ENCODE data around the gene GPR3. TPM values are rescaled to one million over a fixed set of nuclear protein-coding genes. Genes with fewer than 3 reads are reported as not detected.

Gene GPR3
- total and polyA plus RNA-seq, 2 donors (not counting 3 experiments of a cell fraction or from before 2014, with no cell fraction given) = 1.8 TPM

DNA sequence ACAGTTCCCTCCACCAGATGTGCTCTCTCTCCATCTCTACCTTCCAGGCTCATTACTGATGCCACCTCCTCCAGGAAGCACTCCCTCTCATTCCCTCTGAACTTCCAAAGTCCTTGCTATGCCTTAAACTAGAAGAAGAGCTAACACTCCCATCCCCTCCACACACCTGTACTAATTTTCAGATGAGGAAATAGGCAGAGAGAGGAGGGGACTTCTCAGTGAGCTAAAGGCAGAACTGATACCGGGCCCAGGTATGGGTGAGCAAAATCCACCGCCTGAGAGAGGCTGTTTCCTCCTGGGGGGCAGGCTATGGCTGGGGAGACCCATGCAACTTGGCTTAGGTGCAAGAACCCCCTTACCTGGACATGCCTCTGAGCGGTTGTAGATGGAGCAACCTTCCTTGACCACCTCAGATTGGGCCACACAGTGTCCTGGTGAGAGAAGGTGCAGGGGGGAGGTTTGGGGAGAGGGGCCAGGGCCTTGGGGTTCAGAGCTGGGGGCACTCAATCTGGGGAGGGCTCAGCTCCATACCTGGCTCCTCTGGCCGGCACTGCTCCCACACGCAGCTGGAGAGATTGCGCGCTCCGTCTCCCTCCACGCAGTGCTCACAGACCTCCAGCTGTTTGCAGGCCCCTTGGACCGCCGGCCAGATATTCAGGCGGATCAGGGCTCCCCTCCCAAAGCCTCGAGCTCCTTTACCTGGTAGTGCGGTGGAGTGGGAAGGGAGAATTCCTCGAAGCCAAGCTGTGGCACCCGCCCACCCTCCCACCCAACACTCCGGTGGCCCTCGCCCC, 10.3 kb upstream of the GPR3 start:
- Histone ChIP-seq H3K27me3 (ENCODE audit: control insufficient read depth in 2 of 2, insufficient read depth in 2 of 2, low read length in 2 of 2) (peaks cover 0 to 3% of the 10 kb centered on the region in 2 experiments), H3K4me2 (ENCODE audit: insufficient read depth, low read length) (no peak overlapping the region), H4K20me1 (replicated peaks; ENCODE audit: control insufficient read depth, extremely low read depth, insufficient read depth, low read length) (no peaks in the 10 kb centered on the region), H3K9me3 (replicated peaks; ENCODE audit: control insufficient read depth, insufficient read depth, low read length) (no peaks in the 10 kb centered on the region), H3K9me1 (replicated peaks; ENCODE audit: control insufficient read depth, extremely low read depth, insufficient read depth, low read length) (no peaks in the 10 kb centered on the region), H3K4me3 (replicated peaks in 1 of 3; ENCODE audit: insufficient read depth in 1 of 3, low read depth in 1 of 3, low read length in 3 of 3) (no peak overlapping the region), H3K9ac (replicated peaks; ENCODE audit: extremely low read depth, insufficient read depth, low read length) (no peak overlapping the region), H3K36me3 (ENCODE audit: control insufficient read depth in 2 of 2, extremely low read depth in 1 of 2, insufficient read depth in 2 of 2, low read length in 2 of 2) (no peaks in the 10 kb centered on the region), H2AFZ (ENCODE audit: low read depth, low read length) (no peak overlapping the region), H3K79me2 (ENCODE audit: control insufficient read depth, insufficient read depth, low read length) (no peaks in the 10 kb centered on the region), H3K27ac (ENCODE audit: insufficient read depth, low read depth, low read length) (no peak overlapping the region), H3K4me1 (ENCODE audit: control insufficient read depth, extremely low read depth, insufficient read depth, low read length) (no peaks in the 10 kb centered on the region)
- FAIRE-seq (no peak), DNase-seq (ENCODE audit: low read depth, low spot score) (no peak)
- no TSS peak for BruUV-seq (replicated peaks)
- dilution Hi-C loops (cut with MboI; ENCODE audit: extremely low pct_ligation_motif_present, low sequenced_read_pairs) (no loop called here), intact Hi-C loops (cut with micrococcal nuclease) (no loop called here)
- ChIA-PET CTCF (interaction anchor here (0.6 to 3.2 kb wide), 12 partner anchors 9 to 224 kb away, joined by 3 to 17 read pairs (median 4); partner anchors contain the start of genes MAP3K6, TMEM222 and WASF2), POLR2A (no interaction called here)
- TF ChIP-seq MYC (IDR thresholded peaks at IDR 0.05; ENCODE audit: low read depth, low read length) (no peak), GATA2 (IDR thresholded peaks at IDR 0.05; ENCODE audit: insufficient read depth, insufficient read length, low read depth, low read length) (no peak), POLR2AphosphoS5 (IDR thresholded peaks at IDR 0.05; ENCODE audit: insufficient read depth, low read depth, low read length) (no peak), POLR2A (IDR thresholded peaks at IDR 0.05; ENCODE audit: low read depth, low read length) (no peak), EZH2 (IDR thresholded peaks at IDR 0.05; ENCODE audit: borderline replicate concordance, low read depth, low read length, severe bottlenecking) (no peak)
- TF ChIP-seq, protein P1, sequence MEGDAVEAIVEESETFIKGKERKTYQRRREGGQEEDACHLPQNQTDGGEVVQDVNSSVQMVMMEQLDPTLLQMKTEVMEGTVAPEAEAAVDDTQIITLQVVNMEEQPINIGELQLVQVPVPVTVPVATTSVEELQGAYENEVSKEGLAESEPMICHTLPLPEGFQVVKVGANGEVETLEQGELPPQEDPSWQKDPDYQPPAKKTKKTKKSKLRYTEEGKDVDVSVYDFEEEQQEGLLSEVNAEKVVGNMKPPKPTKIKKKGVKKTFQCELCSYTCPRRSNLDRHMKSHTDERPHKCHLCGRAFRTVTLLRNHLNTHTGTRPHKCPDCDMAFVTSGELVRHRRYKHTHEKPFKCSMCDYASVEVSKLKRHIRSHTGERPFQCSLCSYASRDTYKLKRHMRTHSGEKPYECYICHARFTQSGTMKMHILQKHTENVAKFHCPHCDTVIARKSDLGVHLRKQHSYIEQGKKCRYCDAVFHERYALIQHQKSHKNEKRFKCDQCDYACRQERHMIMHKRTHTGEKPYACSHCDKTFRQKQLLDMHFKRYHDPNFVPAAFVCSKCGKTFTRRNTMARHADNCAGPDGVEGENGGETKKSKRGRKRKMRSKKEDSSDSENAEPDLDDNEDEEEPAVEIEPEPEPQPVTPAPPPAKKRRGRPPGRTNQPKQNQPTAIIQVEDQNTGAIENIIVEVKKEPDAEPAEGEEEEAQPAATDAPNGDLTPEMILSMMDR (IDR thresholded peaks at IDR 0.05; ENCODE audit: extremely low read depth in 1 of 2, insufficient read depth in 1 of 2, low read depth in 1 of 2, low read length in 2 of 2) = no peak
